D341Med (cell line): ENCODE results near the gene HEBP2.
"Not testable (repeated sequence)": the region's sequence is repeated elsewhere in the genome, so short reads cannot be mapped to it uniquely, and the experiment has no call there.

ENCODE experiments used
- DNase-seq: peaks from one replicate; pipeline ENCODE4 v3.0.0; 2012; ENCODE audit warnings: low spot score

The HEBP2 gene, protein sequence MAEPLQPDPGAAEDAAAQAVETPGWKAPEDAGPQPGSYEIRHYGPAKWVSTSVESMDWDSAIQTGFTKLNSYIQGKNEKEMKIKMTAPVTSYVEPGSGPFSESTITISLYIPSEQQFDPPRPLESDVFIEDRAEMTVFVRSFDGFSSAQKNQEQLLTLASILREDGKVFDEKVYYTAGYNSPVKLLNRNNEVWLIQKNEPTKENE

DNA sequence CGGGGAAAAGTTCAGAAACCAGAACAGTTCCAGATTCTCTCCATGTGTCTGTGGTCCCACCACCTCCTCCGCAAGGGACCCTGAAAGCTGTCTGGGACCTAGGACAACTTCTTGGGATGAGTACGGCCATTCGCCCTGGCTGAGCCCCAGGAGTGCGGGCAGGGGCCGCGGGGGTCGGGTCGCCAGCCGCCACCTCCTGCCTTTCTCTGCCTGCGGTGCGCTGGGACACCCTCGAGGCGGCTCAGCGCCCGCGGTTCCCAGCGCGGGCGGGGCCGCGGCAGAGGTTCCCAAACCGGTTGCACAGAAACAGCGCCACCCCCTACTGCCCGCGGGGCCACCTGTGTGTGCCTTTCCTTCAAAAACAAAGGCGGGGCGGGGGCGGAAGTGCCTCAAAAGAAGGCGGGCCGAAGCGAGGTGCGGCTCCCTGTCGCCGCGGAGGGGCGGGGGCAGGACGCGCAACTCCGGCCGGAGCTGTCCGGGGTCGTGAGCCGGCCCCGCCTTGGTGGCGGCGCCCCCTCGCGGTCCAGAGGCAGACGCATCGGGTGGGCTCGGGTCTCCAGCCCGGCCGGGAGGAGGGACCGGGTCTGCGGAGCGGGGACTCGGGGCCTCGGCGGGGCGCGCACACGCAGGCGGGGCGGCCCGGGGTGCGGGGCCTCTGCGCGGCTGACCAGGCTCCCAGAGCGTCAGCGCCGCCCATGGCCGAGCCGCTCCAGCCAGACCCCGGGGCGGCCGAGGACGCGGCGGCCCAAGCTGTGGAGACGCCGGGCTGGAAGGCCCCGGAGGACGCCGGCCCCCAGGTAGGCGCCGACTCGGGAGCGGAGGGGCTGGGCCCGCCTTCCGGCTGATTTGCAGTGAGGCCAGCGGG, at the start of gene HEBP2:
TSS of gene HEBP2 (plus strand) at position 423 of the 865 bp plus-strand sequence. CDS start at position 696, 273 bp downstream.
- peak; percentile 94 for DNase-seq

GRCh38 chr6:138357928-138358327, 46.1 kb upstream of the HEBP2 start:
- DNase-seq = no peak

GRCh38 chr6:138368684-138369083, 35.3 kb upstream of the HEBP2 start:
- not testable (repeated sequence) for DNase-seq

- no peak for DNase-seq
Measured at GRCh38 chr6:138370631-138371451, 33.2 kb upstream of the HEBP2 start.

DNA sequence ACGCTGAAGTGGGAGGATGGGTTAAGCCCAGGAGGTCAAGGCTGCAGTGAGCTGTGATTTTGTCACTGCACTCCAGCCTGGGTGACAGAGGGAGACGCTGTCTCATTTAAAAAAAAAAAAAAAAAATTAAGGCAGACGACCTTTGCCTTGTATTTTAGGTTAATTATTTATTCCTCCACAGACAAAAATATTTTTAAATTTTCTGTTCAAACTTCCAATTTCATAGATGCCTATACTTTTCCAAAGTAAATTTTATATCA, 32.6 kb upstream of the HEBP2 start:
- DNase-seq = no peak

- DNase-seq = no peak
Measured at GRCh38 chr6:138371720-138372119, 32.3 kb upstream of the HEBP2 start.

DNA sequence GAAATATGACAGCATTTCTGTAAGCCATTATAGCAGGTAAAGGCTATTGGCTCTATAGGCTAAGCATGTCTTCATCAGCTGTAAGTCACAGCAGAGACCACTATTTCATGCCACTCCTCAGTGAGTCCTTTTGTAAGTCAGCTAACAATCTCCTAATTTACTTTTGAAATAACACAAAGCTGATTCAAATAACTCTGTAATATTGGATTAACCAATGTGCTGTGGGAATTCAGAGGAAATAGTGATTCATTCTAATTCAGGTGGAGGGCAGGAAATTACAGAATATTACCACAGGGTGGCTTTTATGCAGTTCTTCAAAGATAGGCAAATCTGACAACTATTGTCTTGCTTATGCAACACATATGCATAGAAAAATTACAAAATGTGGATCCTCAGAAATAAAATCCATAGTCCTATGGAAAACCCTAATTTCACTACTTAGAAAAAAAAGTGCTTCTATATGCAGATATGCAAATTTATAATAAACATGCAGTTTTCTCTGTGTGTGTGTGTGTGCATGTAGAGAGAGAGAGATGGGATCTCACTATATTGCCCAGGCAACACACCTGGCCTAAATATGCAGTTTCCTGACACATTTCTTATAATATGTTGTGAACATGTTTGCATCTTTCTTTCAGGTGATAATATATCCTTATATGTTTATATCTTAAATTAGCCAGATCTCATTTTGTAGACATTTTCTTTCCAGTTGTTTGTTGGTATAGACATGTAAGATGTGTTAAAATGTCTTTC, 31.1 kb upstream of the HEBP2 start:
- DNase-seq = no peak

DNA sequence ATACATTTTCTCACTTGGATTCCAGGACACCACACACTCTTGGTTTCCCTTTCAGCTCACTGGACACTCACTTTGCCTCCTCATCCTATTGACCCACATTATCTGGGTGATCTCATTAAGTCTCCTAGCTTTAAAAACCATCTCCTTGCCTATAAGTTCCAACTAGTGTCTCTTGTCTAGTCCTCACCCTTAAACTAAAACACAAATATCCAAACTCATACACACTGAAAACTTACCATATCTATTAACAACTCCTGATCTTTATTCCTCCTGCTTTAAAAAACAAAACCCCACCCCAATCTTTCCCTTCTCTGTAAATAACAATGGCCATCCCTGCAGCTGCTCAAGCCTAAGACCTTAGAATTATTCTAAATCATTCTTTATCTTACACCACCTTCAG, 29.8 kb upstream of the HEBP2 start:
- DNase-seq = no peak

DNA sequence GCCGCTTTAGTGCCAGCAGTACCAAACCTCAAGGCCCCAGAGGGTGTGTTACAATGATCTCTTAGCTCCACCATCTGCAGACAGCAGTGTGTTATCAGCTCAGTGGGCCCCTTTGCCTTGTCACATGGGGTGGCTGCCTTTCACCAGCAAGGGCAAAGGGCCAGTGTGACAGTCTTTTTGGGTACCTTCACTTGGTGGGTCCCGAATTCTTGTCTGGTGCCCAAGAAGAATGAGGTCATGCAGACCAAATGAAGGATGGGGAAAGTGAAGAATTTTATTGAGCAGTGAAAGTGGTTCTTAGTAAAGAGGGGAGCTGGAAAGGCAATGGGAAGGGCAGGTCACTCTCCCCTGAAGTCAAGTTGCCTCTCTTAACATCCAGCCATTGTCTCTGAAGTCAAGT, 29.2 kb upstream of the HEBP2 start:
- DNase-seq = no peak

GRCh38 chr6:138377042-138377441, 27.0 kb upstream of the HEBP2 start:
- no peak for DNase-seq

- no peak for DNase-seq
Measured at GRCh38 chr6:138377844-138378243, 26.2 kb upstream of the HEBP2 start, which contains the start of gene SMIM28. Gene SMIM28, plus strand, starts transcription at chr6:138377905. Its CDS starts 168 bp downstream, at chr6:138378073.

- no peak for DNase-seq
Measured at GRCh38 chr6:138378463-138378862, 25.6 kb upstream of the HEBP2 start.

DNA sequence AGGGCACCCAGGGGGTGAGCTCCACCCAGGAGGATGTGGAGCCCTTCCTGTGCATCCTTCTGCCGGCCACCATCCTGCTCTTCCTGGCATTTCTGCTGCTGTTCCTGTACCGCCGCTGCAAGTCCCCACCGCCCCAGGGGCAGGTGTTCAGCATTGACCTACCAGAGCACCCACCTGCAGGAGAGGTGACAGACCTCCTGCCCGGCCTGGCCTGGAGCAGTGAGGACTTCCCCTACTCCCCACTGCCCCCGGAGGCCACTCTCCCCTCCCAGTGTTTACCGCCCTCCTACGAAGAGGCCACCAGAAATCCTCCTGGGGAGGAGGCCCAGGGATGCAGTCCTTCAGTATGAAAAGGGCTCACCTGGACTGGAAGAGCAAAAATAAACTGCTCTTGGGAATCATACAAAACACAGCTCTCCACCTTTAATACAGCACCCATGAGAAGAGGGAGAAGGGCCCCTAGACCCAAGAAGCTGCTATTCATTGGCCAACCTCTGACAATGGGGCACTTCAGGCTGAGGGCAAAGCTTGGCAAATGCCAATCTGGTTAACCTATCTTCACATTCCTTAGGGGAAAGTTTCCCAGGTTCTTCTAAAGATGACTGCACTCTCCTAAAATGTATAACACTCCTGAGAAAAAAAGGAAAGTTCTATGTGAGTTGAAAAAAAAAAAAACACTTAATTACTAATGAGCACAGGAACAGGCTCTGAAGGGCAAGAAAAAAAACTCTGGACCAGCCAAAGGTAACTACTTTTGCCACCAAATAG, 21.3 kb upstream of the HEBP2 start:
- no peak for DNase-seq

DNA sequence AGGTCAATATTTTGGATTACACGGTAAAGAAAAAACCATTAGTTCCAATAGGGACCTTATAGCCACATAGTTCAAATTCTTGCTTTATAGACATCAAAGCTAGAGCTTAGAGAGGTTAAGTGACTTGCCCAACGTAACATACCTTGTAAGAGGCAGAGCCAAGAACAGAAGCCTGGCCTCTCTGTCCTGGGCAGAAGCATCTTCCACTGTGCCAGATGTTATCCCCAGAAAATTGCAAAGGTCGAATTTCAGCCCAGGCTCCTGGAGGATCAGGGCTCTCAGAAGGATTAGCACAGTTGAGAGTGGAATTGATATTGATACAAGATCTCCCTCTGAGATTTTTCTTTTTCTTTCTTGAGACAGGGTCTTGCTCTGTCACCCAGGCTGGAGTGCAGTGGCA, 20.2 kb upstream of the HEBP2 start:
- no peak for DNase-seq

DNA sequence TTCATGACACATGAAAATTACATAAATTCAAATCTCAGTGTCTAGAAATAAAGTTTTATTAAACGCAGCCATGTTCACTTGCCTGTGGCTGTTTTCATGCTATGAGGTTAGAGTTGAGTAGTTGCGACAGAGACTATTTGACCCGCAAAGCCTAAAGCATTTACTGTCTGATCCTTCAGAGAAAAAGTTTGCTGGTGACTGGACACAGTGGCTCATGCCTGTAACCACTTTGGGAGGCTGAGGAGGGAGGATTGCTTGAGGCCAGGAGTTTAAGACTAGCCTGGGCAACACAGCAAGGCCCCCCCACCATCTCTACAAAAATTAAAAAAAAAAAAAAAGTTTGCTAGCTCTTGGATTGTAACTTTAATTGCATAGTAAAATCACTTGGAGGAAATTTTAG, 17.1 kb upstream of the HEBP2 start:
- no peak for DNase-seq

- no peak for DNase-seq
Measured at GRCh38 chr6:138387577-138388368, 16.2 kb upstream of the HEBP2 start.

DNA sequence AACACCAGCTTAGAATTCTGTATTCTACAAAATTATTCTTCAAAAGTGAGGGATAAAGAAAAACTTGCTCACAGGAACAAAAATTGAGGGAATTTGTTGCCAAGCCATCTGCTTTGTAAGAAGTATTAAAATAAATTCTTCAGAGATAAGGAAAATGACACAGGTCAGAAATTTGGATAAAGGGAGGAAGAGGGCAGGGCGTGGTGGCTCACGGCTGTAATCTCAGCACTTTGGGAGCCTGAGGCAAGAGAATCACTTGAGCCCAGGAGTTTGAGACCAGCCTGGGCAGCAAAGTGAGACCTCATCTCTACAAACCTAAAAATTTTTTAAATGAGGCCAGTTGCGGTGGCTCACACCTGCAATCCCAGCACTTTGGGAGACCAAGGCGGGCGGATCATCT, 14.5 kb upstream of the HEBP2 start:
- no peak for DNase-seq

- DNase-seq = no peak
Measured at GRCh38 chr6:138393871-138394783, 9.9 kb upstream of the HEBP2 start.

- DNase-seq = no peak
Measured at GRCh38 chr6:138396709-138397108, 7.3 kb upstream of the HEBP2 start.
